Ishikawa (cell line): Measurements from ENCODE around the gene NCAPG2.

ENCODE experiments used
- CEBPB ChIP-seq: IDR thresholded peaks from 2 replicates; pipeline ENCODE4 v1.6.1; 2012
- CREB1 ChIP-seq: IDR thresholded peaks from 2 replicates; pipeline ENCODE4 v1.6.1; 2012; ENCODE audit warnings: low read depth
- EGR1 ChIP-seq: IDR thresholded peaks from 2 replicates; pipeline ENCODE4 v1.6.1; 2012
- EP300 ChIP-seq: IDR thresholded peaks from 2 replicates; pipeline ENCODE4 v1.6.1; 2012; ENCODE audit warnings: borderline replicate concordance
- FOXM1 ChIP-seq: IDR thresholded peaks from 2 replicates; pipeline ENCODE4 v1.6.1; 2012; ENCODE audit warnings: low read depth, borderline replicate concordance
- MAX ChIP-seq: IDR thresholded peaks from 2 replicates; pipeline ENCODE4 v1.6.1; 2012
- NFIC ChIP-seq: IDR thresholded peaks from 2 replicates; pipeline ENCODE4 v1.6.1; 2012
- RAD21 ChIP-seq: IDR thresholded peaks from 2 replicates; pipeline ENCODE4 v1.6.1; 2012; ENCODE audit warnings: low read depth
- TAF1 ChIP-seq: IDR thresholded peaks from 2 replicates; pipeline ENCODE4 v1.6.1; 2012; ENCODE audit warnings: low read depth, mild to moderate bottlenecking
- TCF12 ChIP-seq: IDR thresholded peaks from 2 replicates; pipeline ENCODE4 v1.6.1; 2012; ENCODE audit warnings: low read depth
- TEAD4 ChIP-seq: IDR thresholded peaks from 2 replicates; pipeline ENCODE4 v1.6.1; 2012
- YY1 ChIP-seq: IDR thresholded peaks from 2 replicates; pipeline ENCODE4 v1.6.1; 2012; ENCODE audit warnings: low read depth
- ZBTB7A ChIP-seq: IDR thresholded peaks from 2 replicates; pipeline ENCODE4 v1.6.1; 2012; ENCODE audit warnings: low read depth
- TF ChIP-seq, protein P1 (sequence below): IDR thresholded peaks from 2 replicates; pipeline ENCODE4 v1.6.1; 2012; ENCODE audit warnings: low read depth, mild to moderate bottlenecking
- TF ChIP-seq, protein P2 (sequence below): IDR thresholded peaks from 2 replicates; pipeline ENCODE4 v1.6.1; 2012

NCAPG2 gene

GRCh38 chr7:158699341-158699740 lies 5.3 kb downstream of the NCAPG2 start:
- no peak for TF ChIP-seq FOXM1
- TF ChIP-seq TAF1, result no peak
- no peak for TF ChIP-seq TEAD4
- no peak for TF ChIP-seq YY1
- TF ChIP-seq CREB1, result no peak
- no peak for TF ChIP-seq CEBPB
- TF ChIP-seq TCF12, result no peak
- no peak for TF ChIP-seq NFIC
- TF ChIP-seq RAD21, result no peak

DNA sequence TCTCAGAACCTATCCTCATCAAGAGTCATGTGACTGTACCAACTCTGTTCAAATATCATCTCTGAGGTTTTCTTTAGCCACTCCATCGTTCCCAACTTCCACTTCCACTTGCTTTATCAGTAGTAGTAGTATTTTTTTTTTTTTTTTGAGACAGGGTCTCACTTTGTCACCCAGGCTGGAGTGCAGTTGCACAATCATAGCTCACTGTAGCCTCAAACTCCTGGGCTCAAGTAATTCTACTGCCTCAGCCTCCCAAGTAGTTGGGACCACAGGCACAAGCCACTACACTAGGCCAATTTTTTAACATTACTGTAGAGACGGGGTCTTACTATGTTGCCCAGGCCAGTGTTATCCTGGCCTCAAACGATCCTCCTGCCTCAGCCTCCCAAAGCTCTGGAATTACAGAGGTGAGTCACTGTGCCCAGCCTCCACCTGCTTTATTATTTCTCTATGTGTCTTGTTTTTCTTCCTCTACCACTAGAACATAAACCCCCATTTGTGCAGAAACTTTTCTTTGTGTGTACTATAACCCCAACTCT lies 5.9 kb downstream of the NCAPG2 start:
- TF ChIP-seq CEBPB (no peak), NFIC (no peak), MAX (no peak), CREB1 (no peak)

GRCh38 chr7:158695726-158696452 lies 8.7 kb downstream of the NCAPG2 start:
- TF ChIP-seq, protein P1, sequence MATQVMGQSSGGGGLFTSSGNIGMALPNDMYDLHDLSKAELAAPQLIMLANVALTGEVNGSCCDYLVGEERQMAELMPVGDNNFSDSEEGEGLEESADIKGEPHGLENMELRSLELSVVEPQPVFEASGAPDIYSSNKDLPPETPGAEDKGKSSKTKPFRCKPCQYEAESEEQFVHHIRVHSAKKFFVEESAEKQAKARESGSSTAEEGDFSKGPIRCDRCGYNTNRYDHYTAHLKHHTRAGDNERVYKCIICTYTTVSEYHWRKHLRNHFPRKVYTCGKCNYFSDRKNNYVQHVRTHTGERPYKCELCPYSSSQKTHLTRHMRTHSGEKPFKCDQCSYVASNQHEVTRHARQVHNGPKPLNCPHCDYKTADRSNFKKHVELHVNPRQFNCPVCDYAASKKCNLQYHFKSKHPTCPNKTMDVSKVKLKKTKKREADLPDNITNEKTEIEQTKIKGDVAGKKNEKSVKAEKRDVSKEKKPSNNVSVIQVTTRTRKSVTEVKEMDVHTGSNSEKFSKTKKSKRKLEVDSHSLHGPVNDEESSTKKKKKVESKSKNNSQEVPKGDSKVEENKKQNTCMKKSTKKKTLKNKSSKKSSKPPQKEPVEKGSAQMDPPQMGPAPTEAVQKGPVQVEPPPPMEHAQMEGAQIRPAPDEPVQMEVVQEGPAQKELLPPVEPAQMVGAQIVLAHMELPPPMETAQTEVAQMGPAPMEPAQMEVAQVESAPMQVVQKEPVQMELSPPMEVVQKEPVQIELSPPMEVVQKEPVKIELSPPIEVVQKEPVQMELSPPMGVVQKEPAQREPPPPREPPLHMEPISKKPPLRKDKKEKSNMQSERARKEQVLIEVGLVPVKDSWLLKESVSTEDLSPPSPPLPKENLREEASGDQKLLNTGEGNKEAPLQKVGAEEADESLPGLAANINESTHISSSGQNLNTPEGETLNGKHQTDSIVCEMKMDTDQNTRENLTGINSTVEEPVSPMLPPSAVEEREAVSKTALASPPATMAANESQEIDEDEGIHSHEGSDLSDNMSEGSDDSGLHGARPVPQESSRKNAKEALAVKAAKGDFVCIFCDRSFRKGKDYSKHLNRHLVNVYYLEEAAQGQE, result no peak
- no peak for TF ChIP-seq TAF1
- no peak for TF ChIP-seq TEAD4
- no peak for TF ChIP-seq FOXM1
- TF ChIP-seq, protein P2, sequence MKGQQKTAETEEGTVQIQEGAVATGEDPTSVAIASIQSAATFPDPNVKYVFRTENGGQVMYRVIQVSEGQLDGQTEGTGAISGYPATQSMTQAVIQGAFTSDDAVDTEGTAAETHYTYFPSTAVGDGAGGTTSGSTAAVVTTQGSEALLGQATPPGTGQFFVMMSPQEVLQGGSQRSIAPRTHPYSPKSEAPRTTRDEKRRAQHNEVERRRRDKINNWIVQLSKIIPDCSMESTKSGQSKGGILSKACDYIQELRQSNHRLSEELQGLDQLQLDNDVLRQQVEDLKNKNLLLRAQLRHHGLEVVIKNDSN, result no peak
- no peak for TF ChIP-seq ZBTB7A

DNA sequence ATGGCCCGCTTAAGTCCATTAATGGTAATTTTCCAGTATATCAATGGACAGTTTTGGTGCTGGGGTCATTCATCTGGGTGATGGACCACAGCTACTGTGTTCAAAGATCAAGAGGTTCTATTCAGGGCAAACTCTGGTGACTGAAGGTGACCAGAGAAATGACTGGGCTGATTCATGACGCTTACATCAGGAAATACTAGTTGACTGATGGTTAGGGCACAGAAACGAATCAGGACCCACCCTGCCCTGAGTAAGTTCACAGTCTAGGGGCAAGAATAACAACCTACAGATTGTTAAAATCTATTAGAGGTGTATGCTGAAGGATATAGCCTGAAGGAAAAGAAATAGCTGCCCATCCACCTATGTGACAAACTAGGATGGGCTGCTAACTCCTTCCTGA lies 9.5 kb downstream of the NCAPG2 start:
- TF ChIP-seq, protein P1, result no peak

- TF ChIP-seq NFIC, result no peak
- no peak for TF ChIP-seq MAX
- no peak for TF ChIP-seq YY1
- TF ChIP-seq TCF12, result no peak
- no peak for TF ChIP-seq CREB1
- no peak for TF ChIP-seq EP300
Observed at GRCh38 chr7:158694650-158695049, 10.0 kb downstream of the NCAPG2 start.

DNA sequence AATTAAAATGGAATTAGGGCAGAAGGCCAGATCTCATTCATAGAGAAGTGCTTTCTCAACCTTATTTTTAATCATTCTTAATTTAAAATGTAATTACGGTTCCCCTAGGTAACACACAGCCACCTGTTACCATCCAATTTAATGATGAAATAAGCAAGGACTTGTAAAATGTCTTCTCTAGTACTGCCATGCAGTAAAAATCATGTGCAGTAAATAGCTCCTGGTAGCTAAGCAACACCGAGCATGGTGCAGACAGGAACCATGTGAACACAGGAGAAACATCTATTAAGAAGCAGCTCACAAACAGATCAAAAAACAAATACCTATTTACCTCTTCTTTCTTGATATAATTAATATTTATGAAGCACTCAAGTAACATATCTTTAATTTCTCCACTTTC lies 15.1 kb downstream of the NCAPG2 start:
- TF ChIP-seq RAD21, result no peak
- TF ChIP-seq TAF1, result no peak
- TF ChIP-seq, protein P1, result no peak
- no peak for TF ChIP-seq EP300
- TF ChIP-seq MAX, result no peak
- no peak for TF ChIP-seq ZBTB7A
- TF ChIP-seq FOXM1, result no peak
- no peak for TF ChIP-seq CEBPB
- no peak for TF ChIP-seq CREB1
- no peak for TF ChIP-seq YY1
- TF ChIP-seq TEAD4, result no peak
- no peak for TF ChIP-seq NFIC
- TF ChIP-seq, protein P2, result no peak
- no peak for TF ChIP-seq EGR1
- no peak for TF ChIP-seq TCF12
